Measurements from ENCODE around the gene ERCC6L2.

DNA sequence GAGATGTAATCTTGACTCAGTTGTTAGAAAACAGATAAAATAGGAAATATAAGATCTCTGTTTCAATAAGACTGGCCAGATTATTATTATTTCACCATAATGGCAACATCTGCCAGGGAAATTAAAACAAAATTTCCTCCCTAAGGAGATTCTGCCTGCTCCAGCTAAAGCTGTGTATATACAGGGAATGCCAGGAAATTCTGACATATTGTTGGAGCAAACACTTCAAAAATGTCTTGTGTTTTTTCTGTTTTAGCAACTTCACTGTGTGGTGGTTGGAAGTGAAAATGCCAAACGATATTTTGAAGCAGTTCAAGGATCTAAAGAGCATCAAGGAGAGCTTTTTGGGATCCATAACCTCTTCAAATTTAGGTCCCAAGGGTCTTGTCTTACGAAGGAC, 90.8 kb downstream of the ERCC6L2 start:
- TF ChIP-seq POLR2A (IDR thresholded peaks at IDR 0.05) = no peak
- TF ChIP-seq, protein P1, sequence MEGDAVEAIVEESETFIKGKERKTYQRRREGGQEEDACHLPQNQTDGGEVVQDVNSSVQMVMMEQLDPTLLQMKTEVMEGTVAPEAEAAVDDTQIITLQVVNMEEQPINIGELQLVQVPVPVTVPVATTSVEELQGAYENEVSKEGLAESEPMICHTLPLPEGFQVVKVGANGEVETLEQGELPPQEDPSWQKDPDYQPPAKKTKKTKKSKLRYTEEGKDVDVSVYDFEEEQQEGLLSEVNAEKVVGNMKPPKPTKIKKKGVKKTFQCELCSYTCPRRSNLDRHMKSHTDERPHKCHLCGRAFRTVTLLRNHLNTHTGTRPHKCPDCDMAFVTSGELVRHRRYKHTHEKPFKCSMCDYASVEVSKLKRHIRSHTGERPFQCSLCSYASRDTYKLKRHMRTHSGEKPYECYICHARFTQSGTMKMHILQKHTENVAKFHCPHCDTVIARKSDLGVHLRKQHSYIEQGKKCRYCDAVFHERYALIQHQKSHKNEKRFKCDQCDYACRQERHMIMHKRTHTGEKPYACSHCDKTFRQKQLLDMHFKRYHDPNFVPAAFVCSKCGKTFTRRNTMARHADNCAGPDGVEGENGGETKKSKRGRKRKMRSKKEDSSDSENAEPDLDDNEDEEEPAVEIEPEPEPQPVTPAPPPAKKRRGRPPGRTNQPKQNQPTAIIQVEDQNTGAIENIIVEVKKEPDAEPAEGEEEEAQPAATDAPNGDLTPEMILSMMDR (IDR thresholded peaks at IDR 0.05) = no peak

Data from tibial nerve (tissue), 3 donors.